Urothelium cell line (cell line): Measurements from ENCODE around the gene TMEM253.

Source experiments
- DNase-seq: peaks from one replicate; pipeline ENCODE4 v3.0.0; 2011; ENCODE audit warnings: low spot score, mixed read lengths
- FAIRE-seq: peaks from 2 replicates; lab custom pipeline; 2011; peaks lifted over from hg19 to GRCh38; lab: Jason Lieb, UNC

The TMEM253 gene

GRCh38 chr14:21103411-21103709, 2.5 kb downstream of the TMEM253 start:
- no peak for DNase-seq
- FAIRE-seq = no peak

- FAIRE-seq (no peak), DNase-seq (peak; percentile 97)
Measured at GRCh38 chr14:21103710-21104447, 3.0 kb downstream of the TMEM253 start.

DNA sequence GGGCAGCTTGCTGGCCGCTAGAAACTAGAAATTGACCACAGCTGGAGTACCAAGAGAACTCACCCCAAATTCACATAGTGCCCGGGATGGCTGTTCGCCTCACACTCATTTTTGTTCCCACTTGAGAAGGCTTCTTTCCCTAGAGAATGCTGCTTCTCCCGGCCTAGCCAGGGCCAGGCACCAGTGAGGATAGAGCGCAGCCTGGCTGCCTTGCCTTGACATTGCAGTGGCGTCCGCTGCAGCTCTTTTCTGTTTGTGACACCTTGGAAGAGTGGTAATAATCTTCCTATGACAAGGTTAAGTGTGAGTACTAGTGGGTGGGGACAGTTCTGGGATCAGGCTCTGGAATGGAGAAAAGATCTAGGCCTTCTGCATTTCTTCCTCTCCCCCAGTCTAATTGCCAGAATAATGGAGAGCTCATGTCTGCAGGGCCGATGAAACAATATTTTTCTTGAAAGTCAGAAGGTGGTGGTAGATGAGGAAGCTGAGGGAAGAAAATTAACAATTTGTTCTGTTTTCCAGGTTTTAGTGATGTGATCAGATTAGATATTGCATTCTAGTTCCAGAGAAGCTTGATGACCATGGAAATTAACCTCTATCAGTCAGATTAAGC, 3.7 kb downstream of the TMEM253 start:
- peak; percentile 80 for DNase-seq
- no peak for FAIRE-seq

DNA sequence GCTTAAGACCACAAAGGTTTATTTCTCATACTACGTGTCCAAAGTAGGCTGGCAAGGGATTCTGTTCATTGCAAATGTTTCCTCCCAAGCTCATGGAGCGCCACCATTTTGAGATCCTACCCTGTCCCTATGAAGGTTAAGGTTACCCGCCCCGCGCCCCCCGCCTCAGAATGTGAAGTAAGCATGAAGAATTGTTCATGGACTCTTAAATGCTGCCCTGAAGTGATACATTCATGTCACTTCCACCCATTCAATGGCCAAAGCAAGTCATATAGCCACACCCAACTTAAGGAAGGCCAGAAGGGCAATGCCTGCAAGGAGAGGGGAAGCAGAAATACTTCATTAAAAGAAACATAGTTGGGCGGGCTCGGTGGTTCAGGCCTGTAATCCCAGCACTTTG, 4.2 kb downstream of the TMEM253 start:
- no peak for DNase-seq
- FAIRE-seq = no peak

DNA sequence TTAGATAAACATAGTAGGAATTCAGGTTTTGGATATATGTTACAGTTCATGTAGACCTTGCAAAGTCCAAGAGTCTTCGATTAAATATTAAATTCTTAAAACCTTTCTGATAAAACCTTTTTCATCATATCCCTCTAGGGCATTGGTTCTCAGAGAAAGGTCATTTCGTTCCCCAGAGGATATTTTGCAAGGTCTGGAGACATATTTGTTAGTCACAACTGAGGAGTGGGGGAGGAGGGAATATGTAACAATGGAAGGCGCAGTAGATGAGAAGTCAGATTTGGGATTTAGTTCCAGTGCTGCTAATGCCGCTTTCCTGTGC, 5.3 kb downstream of the TMEM253 start:
- FAIRE-seq = no peak

DNA sequence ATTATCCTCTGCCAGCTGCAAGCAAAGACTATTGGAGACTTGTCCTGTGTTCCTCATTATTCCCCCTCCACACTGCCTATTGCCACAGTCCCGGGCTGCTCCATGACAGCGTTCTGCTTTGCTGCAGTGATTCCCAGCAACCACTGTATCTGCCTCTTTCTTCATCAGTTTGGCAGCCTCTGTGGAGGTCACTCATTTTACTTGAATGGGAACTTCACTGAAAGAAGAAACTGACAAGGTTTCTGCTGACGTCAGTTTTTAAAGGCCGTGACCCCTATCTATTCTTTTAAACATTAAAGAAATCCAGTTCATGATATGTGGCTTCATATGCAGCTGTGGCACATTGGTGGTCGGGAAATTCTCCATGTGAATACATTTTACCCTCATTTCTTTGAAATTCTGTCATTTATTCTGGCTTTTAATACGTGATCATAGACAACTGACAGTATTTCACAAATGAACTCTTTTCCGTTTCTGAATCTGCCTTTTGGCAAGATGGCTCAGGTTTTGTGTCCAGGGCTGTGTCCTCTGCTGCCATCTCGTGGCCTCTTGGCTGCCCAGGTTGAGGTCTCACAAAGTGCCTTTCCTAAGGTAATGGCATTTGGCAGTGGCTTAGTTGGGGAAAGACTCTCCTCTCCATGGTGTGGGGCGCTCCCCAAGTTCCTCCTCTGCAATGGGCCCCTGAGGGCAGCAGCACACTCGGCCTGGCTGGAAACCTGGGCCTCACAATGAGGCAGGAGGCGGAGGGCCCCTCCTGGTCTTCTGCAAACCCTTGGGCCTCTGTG, 5.8 kb downstream of the TMEM253 start:
- no peak for FAIRE-seq
- DNase-seq = peak; percentile 82

More for the DNA sequence above, 5.3 kb downstream of the TMEM253 start:
- DNase-seq = no peak

DNA sequence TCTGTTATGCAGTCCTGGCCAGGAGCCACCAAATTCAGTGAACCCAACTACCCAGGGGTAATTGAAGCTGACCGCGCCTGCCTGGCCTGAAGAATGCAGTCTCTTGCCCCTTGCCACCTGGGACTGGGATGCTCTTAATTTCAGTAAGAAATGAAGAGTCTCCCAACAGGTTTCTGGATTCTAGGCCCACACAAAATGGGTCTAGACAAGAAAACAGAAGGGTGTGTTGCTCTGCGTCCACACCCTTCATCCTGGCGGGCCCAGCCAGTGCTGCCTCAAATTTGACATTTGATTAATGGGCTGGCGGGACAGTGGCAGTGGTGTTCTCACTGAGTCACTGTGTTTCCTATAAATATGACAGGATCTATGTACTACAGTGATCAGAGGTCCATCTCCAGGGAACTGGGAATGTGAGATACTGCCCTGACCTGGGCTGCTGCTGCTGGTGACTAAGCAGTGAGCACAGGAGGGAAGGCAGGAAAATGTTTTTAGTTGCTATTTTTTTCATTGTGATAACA, 6.5 kb downstream of the TMEM253 start:
- DNase-seq = no peak
- no peak for FAIRE-seq

DNA sequence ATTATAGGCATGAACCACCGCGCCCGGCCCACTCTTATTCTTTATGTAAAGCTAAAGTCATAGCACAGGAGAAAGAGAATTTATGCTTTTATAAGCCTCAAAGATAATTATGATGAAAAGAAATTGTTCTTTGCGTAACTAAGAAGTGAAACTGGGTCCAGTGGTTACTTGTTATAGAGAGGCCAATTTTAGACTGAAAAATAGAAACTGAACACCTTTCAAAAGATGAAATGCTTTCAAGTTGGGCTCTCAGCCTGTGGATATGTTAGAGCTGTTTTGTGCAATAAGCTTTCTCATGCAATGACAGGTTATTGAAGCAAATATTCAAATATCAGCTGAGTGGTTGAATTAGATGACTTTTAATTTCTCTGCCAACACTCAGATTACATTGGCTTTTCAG, 7.9 kb downstream of the TMEM253 start:
- no peak for DNase-seq
- no peak for FAIRE-seq

DNA sequence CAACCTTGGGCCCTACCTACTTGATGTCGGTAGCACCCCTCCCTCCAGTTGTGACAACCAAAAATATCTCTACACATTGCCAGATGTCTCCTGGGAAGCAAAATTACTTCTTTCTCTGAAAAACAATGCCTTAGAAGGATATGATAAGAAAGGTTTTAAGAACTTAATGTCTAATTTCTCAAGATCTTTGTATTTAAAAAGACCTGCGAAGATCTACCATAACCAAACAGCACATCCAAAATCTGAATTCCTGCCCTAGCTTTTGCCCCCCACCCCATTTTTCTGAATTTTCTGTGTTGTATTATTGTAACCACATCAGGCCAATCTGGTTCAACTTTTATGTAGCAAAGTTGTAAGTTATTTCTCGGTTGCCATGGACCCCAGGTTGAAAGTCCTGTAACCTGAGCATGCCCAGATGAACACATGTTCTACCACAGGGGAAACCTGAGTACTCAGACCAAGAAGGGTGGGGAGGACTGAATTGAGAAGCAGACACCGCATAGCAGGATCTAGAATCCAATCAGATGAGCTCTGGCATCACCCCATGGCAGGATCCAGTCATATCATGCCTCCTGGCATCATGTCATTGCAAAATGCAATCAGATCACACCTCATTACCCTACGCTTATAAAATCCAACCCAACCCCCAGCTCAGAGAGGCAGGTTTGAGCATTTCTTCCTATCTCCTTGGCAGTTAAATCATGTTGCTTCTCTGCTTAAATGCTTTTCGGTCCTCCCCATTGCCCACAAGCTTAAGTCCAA, 8.7 kb downstream of the TMEM253 start:
- no peak for DNase-seq
- FAIRE-seq = no peak

DNA sequence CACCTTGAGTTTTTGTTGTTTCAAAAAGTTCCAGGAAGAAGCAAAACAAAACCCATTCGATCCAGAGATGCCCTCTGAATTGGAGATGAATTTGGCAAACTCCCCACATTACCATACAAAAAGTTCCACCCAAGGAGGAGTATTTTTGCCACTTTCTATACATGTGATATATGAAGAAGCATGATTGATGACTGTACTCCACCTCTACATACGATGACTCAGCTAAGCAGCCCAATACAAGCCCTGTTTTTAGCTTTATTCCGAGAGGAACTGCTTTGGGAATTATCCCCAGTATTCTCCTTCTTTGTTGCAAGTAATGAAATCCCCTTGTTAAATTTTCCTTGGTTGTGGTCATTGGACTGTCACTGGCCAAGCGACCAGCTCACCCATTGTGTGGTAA, 11.4 kb downstream of the TMEM253 start:
- DNase-seq (no peak), FAIRE-seq (no peak)

DNA sequence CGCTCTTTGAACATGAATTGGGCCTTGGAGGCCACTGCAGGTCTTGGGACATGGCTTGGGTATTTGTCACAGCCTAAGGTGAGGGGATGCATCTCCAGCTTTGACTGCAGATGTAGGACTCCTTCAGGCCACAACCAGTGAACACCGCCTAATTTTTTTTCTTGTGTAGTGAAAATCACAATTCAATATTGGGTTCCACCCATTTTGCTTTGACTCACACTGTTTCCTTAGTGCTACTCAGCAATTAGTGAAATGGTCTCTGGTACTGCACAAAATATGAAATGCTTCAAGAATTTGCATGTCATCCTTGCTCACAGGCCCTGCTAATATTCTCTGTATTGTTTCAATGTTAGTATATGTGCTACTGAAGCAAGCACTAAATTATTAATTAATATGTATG, 12.5 kb downstream of the TMEM253 start:
- no peak for FAIRE-seq
- DNase-seq = no peak

DNA sequence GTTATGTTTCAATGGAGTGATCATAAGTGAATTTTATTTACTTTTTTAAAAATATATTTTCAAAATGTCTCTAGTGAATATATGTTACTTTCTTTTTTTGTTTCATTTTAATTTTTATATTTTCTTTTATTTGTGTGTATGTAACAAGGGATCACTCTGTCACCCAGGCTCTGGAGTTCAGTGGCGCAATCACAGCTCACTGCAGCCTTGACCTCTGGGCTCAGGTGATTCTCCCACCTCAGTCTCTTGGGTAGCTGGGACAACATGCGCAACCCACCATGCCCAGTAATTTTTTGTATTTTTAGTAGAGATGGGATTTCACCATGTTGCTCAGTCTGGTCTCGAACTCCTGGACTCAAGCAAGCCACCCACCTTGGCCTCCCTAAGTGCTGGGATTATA, 18.1 kb downstream of the TMEM253 start:
- no peak for FAIRE-seq
- no peak for DNase-seq

DNA sequence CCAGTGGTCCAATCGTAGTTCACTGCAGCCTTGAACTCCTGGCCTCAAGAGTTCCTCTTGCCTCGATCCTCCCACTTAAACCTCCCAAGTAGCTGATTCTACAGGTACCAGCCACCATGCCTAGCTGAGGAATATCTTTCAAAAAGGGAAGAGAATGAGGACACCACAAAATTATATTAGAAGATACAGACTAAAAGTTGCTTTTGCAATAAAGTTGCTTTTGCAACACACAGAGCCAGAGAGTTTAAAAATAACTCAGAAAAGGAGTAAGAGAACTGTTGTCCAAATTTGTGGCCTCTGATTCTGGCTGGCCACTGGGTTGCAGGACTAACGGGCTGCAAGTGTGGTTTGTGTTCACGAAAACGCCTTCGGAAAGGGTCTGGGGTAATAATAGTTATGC, 19.8 kb downstream of the TMEM253 start:
- FAIRE-seq (no peak), DNase-seq (no peak)

DNA sequence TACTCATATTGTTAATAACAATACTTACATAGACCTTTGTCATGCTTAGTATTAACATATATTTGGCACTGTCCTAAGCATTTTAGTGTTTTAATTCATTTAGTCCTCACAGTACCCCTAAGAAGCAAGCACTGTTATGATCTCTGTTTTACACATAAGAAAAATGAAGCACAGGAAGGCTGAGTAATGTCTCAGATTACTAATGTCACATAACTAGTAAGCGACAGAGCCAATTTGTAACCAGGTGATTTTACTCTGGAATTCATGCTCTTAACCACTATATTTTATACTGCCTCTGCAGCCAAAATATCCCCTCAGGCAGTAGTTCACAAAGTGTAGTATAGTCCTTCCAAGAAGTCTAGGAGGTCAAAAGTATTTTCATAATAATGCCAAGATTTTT, 20.3 kb downstream of the TMEM253 start:
- FAIRE-seq (no peak), DNase-seq (no peak)

GRCh38 chr14:21123429-21123828, 22.6 kb downstream of the TMEM253 start:
- FAIRE-seq (no peak), DNase-seq (no peak)

DNA sequence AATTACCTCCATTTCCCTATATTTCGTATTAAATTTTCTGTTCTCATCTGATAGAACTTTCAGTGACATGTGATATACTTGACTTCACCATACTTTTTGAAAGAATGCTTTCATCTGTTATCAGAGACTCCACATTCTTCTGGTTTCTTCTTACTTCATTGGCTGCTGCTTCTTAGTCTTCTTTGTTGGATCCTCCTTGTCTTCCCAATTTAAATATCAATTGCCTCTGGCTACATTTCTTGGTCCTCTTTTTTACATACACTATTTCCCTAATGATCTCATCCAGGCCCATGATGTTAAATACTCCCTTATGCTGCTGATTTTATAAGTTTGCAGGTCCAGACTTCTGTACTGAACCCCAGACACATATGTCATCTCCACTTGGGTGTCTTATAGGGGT, 33.0 kb downstream of the TMEM253 start:
- no peak for FAIRE-seq

DNA sequence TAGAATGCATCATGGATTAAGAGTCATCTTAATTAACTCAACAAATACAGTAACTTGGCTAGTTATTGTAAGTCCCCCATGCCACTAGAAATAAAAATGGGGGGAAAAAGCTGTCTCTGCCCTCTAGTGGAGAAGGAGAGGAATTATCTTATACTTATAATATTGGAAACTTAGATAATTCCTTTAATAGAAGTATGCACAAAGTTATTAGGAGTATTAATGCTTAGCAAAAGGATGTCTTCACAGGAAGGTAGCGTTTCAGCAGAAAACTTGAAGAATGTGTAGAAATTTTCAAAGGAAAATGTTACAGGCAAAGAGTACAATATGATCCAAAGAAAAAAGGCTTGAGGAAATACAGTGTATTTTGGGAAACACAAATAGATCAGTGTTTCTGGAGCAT, 35.2 kb downstream of the TMEM253 start:
- FAIRE-seq = no peak
- DNase-seq = peak; percentile 50

More for the DNA sequence above, 33.0 kb downstream of the TMEM253 start:
- no peak for DNase-seq

GRCh38 chr14:21142357-21142756, 41.5 kb downstream of the TMEM253 start:
- FAIRE-seq = no peak

DNA sequence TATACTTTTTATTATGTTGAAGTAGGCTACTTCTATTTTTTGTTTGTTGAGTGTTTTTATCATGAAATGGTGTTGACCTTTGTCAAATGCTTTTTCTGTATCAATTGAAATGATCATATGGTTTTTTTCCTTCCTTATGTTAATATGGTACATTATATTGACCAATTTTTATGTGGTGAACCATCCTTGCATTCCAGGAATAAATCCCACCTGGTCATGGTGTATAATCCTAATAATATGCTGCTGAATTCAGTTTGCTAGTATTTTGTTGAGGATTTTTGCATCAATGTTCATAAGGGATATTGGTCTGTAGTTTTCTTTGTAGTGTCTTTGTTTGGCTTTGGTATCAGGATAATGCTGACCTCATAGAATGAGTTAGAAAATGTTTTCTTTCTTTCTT, 44.6 kb downstream of the TMEM253 start:
- FAIRE-seq (no peak), DNase-seq (no peak)

More at GRCh38 chr14:21142357-21142756, 41.5 kb downstream of the TMEM253 start:
- no peak for DNase-seq

DNA sequence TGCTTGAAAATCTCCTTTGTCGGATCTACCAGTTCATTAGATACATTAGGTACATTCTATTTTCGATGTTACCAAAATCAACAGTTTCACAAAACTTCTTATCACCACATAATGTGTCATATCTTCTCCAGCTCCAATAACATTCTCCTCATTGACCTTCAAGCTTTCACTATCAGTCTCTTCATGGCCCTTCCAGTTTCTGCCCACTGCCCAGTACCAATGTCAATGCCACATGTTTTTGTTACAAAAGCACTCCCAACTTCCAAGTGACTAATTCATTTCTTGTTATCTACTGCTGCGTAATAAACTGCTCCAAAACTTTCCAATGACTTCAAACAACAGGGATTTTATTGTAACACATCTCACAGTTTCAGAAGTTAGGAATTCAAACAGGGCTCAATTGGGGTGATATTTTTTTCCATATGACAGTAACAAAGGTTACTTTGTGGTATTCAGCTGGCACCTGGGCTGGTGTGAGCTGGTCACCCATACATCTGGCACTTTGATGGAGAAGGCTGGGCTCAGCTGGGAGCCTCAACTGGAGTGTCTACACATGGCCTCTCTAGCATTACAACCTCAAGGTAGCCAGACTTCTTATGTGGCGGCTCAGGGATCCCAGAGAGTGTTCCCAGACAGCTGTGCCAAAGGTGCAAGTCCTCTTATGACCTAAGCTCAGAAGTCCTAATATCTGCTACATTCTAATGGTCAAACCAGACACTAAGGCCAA, 48.9 kb downstream of the TMEM253 start:
- FAIRE-seq = no peak
- no peak for DNase-seq
